Measurements from ENCODE around the gene THSD7B.

GRCh38 chr2:137111896-137112295, 346.6 kb downstream of the THSD7B start:
- TF ChIP-seq CTCF (conservative IDR thresholded peaks at IDR 0.05; ENCODE audit: low read depth in 2 of 2) (no peak), REST (IDR thresholded peaks at IDR 0.05; ENCODE audit: unreplicated experiment) (no peak), ETS1 (IDR thresholded peaks at IDR 0.05) (no peak), EZH2 (IDR thresholded peaks at IDR 0.05; ENCODE audit: low read depth, unreplicated experiment) (no peak), POLR2AphosphoS5 (IDR thresholded peaks at IDR 0.05; ENCODE audit: low read depth) (no peak), CREB1 (CRISPR knock-in tag; IDR thresholded peaks at IDR 0.05; ENCODE audit: low read depth) (no peak), JUNB (IDR thresholded peaks at IDR 0.05; ENCODE audit: unreplicated experiment) (no peak), EZH2phosphoT487 (IDR thresholded peaks at IDR 0.05; ENCODE audit: unreplicated experiment) (no peak), ZNF114 (CRISPR knock-in tag; IDR thresholded peaks at IDR 0.05) (no peak), ZNF462 (CRISPR knock-in tag; IDR thresholded peaks at IDR 0.05) (no peak), NANOG (IDR thresholded peaks at IDR 0.05; ENCODE audit: borderline replicate concordance) (no peak)
